Osteocyte (in vitro differentiated cells): ENCODE data around the gene PTPRN2. TPM values are rescaled to one million over a fixed set of nuclear protein-coding genes. Genes with fewer than 3 reads are reported as not detected.

Experiments used
- DNase-seq: peaks from one replicate; pipeline ENCODE4 v3.0.0; 2021; ENCODE audit warnings: mixed read lengths; ENCODE audit not compliant: unreplicated experiment; ENCODE audit errors: extremely low spot score
- H3K27ac Mint-ChIP-seq: one replicate; pipeline ENCODE4 v1.8.0; 2021; ENCODE audit warnings: mild to moderate bottlenecking, mixed read lengths; ENCODE audit not compliant: unreplicated experiment
- H3K27me3 Mint-ChIP-seq: one replicate; pipeline ENCODE4 v1.8.0; 2021; ENCODE audit warnings: mixed read lengths; ENCODE audit not compliant: unreplicated experiment
- H3K36me3 Mint-ChIP-seq: one replicate; pipeline ENCODE4 v1.8.0; 2021; ENCODE audit warnings: mixed read lengths; ENCODE audit not compliant: unreplicated experiment
- H3K4me1 Mint-ChIP-seq: one replicate; pipeline ENCODE4 v1.8.0; 2021; ENCODE audit warnings: mixed read lengths; ENCODE audit not compliant: unreplicated experiment
- H3K4me3 Mint-ChIP-seq: one replicate; pipeline ENCODE4 v1.8.0; 2021; ENCODE audit warnings: mild to moderate bottlenecking, moderate library complexity, mixed read lengths; ENCODE audit not compliant: unreplicated experiment
- H3K9me3 Mint-ChIP-seq: one replicate; pipeline ENCODE4 v1.8.0; 2021; ENCODE audit warnings: mixed read lengths; ENCODE audit not compliant: unreplicated experiment
- CTCF ChIP-seq: fragments of 200-600 bp; sonication (generic); IDR thresholded peaks from 2 replicates; pipeline ENCODE4 v1.5.0; 2021; ENCODE audit warnings: antibody characterized with exemption, mild to moderate bottlenecking, moderate library complexity
- total RNA-seq: library from RNA; stranded (reverse); gene quantifications from 2 replicates; pipeline ENCODE4 v1.2.1, GENCODE V29; 2021

The PTPRN2 gene
- total RNA-seq, 1 donor from 2014 or later, result 0.59 TPM

GRCh38 chr7:158137516-158138328 lies 449.9 kb downstream of the PTPRN2 start:
- Mint-ChIP-seq H3K9me3 (peaks cover 26% of the 10 kb centered on the region), H3K4me1 (no peaks in the 10 kb centered on the region), H3K27ac (no peak overlapping the region), H3K4me3 (no peak overlapping the region), H3K27me3 (no peaks in the 10 kb centered on the region), H3K36me3 (no peaks in the 10 kb centered on the region)
- no peak for TF ChIP-seq CTCF
- DNase-seq, result no peak

- no peaks in the 10 kb centered on the region for H3K4me1 Mint-ChIP-seq
- H3K9me3 Mint-ChIP-seq, result peaks cover 21% of the 10 kb centered on the region
- H3K36me3 Mint-ChIP-seq, result no peaks in the 10 kb centered on the region
- TF ChIP-seq CTCF, result no peak
- H3K4me3 Mint-ChIP-seq, result no peak overlapping the region
- DNase-seq, result no peak
- H3K27me3 Mint-ChIP-seq, result no peaks in the 10 kb centered on the region
- H3K27ac Mint-ChIP-seq, result no peak overlapping the region
These were observed 451.7 kb downstream of the PTPRN2 start for GRCh38 chr7:158135931-158136330.

GRCh38 chr7:158134824-158135223 lies 452.8 kb downstream of the PTPRN2 start:
- H3K36me3 Mint-ChIP-seq, result no peaks in the 10 kb centered on the region
- H3K27ac Mint-ChIP-seq, result no peak overlapping the region
- TF ChIP-seq CTCF, result no peak
- H3K9me3 Mint-ChIP-seq, result peaks cover 12% of the 10 kb centered on the region
- H3K27me3 Mint-ChIP-seq, result no peaks in the 10 kb centered on the region
- no peaks in the 10 kb centered on the region for H3K4me1 Mint-ChIP-seq
- DNase-seq, result no peak
- no peak overlapping the region for H3K4me3 Mint-ChIP-seq

- Mint-ChIP-seq H3K9me3 (peaks cover 8% of the 10 kb centered on the region), H3K36me3 (no peaks in the 10 kb centered on the region), H3K27me3 (no peaks in the 10 kb centered on the region), H3K4me1 (no peaks in the 10 kb centered on the region), H3K4me3 (no peak overlapping the region), H3K27ac (no peak overlapping the region)
- no peak for TF ChIP-seq CTCF
- no peak for DNase-seq
These were observed 453.9 kb downstream of the PTPRN2 start for GRCh38 chr7:158133515-158134271.

GRCh38 chr7:158133057-158133456 lies 454.6 kb downstream of the PTPRN2 start:
- H3K9me3 Mint-ChIP-seq, result peaks cover 8% of the 10 kb centered on the region
- no peaks in the 10 kb centered on the region for H3K36me3 Mint-ChIP-seq
- H3K27ac Mint-ChIP-seq, result no peak overlapping the region
- H3K4me3 Mint-ChIP-seq, result no peak overlapping the region
- no peaks in the 10 kb centered on the region for H3K27me3 Mint-ChIP-seq
- no peak for TF ChIP-seq CTCF
- H3K4me1 Mint-ChIP-seq, result no peaks in the 10 kb centered on the region
- DNase-seq, result no peak
